ENCODE results near the gene FIGNL1.

GRCh38 chr7:50476953-50477625 is 26.9 kb upstream of the FIGNL1 start:
- TF ChIP-seq, protein P1, sequence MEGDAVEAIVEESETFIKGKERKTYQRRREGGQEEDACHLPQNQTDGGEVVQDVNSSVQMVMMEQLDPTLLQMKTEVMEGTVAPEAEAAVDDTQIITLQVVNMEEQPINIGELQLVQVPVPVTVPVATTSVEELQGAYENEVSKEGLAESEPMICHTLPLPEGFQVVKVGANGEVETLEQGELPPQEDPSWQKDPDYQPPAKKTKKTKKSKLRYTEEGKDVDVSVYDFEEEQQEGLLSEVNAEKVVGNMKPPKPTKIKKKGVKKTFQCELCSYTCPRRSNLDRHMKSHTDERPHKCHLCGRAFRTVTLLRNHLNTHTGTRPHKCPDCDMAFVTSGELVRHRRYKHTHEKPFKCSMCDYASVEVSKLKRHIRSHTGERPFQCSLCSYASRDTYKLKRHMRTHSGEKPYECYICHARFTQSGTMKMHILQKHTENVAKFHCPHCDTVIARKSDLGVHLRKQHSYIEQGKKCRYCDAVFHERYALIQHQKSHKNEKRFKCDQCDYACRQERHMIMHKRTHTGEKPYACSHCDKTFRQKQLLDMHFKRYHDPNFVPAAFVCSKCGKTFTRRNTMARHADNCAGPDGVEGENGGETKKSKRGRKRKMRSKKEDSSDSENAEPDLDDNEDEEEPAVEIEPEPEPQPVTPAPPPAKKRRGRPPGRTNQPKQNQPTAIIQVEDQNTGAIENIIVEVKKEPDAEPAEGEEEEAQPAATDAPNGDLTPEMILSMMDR (conservative IDR thresholded peaks at IDR 0.05): no peak
- no peak for TF ChIP-seq EZH2 (IDR thresholded peaks at IDR 0.05; ENCODE audit: low read depth)

Measured in PC-9 (cell line).